Muscle layer of duodenum (tissue), 2 donors: Measurements from ENCODE around the gene SLF1.

Experiments
- H3K27ac ChIP-seq: one replicate; pipeline ENCODE4 v1.7.0; 2013; ENCODE audit warnings: mild to moderate bottlenecking, low read length
- H3K27me3 ChIP-seq: one replicate; pipeline ENCODE4 v1.7.0; 2013; ENCODE audit warnings: low read depth, mild to moderate bottlenecking, control low read depth, low read length
- H3K36me3 ChIP-seq, 2 donors: one replicate each; pipeline ENCODE4 v1.7.0; 2013; ENCODE audit warnings: low read length in 2 of 2, control low read depth in 1 of 2, mild to moderate bottlenecking in 1 of 2; ENCODE audit not compliant: insufficient read depth in 2 of 2, control insufficient read depth in 1 of 2
- H3K4me1 ChIP-seq, 2 donors: one replicate each; pipeline ENCODE4 v1.7.0; 2013; ENCODE audit warnings: low read length in 2 of 2, mild to moderate bottlenecking in 2 of 2, control low read depth in 1 of 2, moderate library complexity in 1 of 2; ENCODE audit not compliant: insufficient read depth in 2 of 2, control insufficient read depth in 1 of 2
- H3K4me3 ChIP-seq, 2 donors: one replicate each; pipeline ENCODE4 v1.7.0; 2013; ENCODE audit warnings: low read length in 2 of 2, low read depth in 1 of 2, mild to moderate bottlenecking in 1 of 2
- H3K9me3 ChIP-seq, 2 donors: one replicate each; pipeline ENCODE4 v1.7.0; 2013; ENCODE audit warnings: low read length in 2 of 2, control low read depth in 1 of 2, mild to moderate bottlenecking in 1 of 2; ENCODE audit not compliant: control insufficient read depth in 1 of 2
- donor health status: healthy.

SLF1 gene

GRCh38 chr5:94620256-94620655, 1.8 kb downstream of the SLF1 start:
- H3K27ac ChIP-seq: no peak overlapping the region
- no peaks in the 10 kb centered on the region for H3K36me3 ChIP-seq
- no peak overlapping the region for H3K4me3 ChIP-seq
- H3K27me3 ChIP-seq: no peaks in the 10 kb centered on the region
- no peaks in the 10 kb centered on the region for H3K9me3 ChIP-seq
- peaks cover 6 to 19% of the 10 kb centered on the region in 2 donors for H3K4me1 ChIP-seq

- H3K4me1 ChIP-seq: peaks cover 6 to 19% of the 10 kb centered on the region in 2 donors
- H3K4me3 ChIP-seq: no peak overlapping the region
- H3K27ac ChIP-seq: no peak overlapping the region
- H3K36me3 ChIP-seq: no peaks in the 10 kb centered on the region
- H3K9me3 ChIP-seq: no peaks in the 10 kb centered on the region
- no peaks in the 10 kb centered on the region for H3K27me3 ChIP-seq
Observed at GRCh38 chr5:94621763-94622162, 3.3 kb downstream of the SLF1 start.

GRCh38 chr5:94623011-94623410, 4.5 kb downstream of the SLF1 start:
- Histone ChIP-seq H3K4me1 (peaks cover 6 to 10% of the 10 kb centered on the region in 2 donors), H3K36me3 (no peaks in the 10 kb centered on the region), H3K4me3 (no peak overlapping the region), H3K9me3 (no peaks in the 10 kb centered on the region), H3K27ac (no peak overlapping the region), H3K27me3 (no peaks in the 10 kb centered on the region)

DNA sequence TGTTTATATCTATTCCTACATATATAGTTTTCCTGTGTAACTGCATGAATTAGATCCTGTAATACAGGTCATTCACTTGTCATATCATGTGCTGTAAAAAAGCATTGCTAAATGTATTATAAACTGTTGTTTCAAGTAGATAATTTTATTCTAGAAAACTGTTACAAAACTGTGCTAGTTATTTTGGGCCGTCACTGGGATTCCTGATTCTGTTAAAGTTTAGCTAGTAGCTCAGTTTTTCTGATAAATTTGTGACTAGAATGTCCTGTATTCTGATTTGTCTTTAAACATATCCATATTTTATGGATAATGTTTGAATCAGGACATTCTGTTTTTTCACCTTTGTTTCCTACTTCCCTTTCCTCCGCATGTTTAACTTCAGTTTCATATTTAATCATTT, 5.4 kb downstream of the SLF1 start:
- peaks cover 6 to 10% of the 10 kb centered on the region in 2 donors for H3K4me1 ChIP-seq
- H3K9me3 ChIP-seq: no peaks in the 10 kb centered on the region
- no peak overlapping the region for H3K27ac ChIP-seq

GRCh38 chr5:94627191-94627590, 8.7 kb downstream of the SLF1 start:
- H3K36me3 ChIP-seq: peaks cover 13 to 22% of the 10 kb centered on the region in 2 donors
- no peak overlapping the region for H3K4me3 ChIP-seq
- H3K4me1 ChIP-seq: no peaks in the 10 kb centered on the region
- no peak overlapping the region for H3K27ac ChIP-seq
- H3K27me3 ChIP-seq: no peaks in the 10 kb centered on the region
- H3K9me3 ChIP-seq: peaks cover 0 to 3% of the 10 kb centered on the region in 2 donors

More for the DNA sequence above, 5.4 kb downstream of the SLF1 start:
- Histone ChIP-seq H3K36me3 (no peaks in the 10 kb centered on the region), H3K4me3 (no peak overlapping the region), H3K27me3 (no peaks in the 10 kb centered on the region)

GRCh38 chr5:94632024-94632423, 13.6 kb downstream of the SLF1 start:
- no peak overlapping the region for H3K27ac ChIP-seq
- no peaks in the 10 kb centered on the region for H3K27me3 ChIP-seq
- peaks cover 0 to 6% of the 10 kb centered on the region in 2 donors for H3K9me3 ChIP-seq
- no peak overlapping the region for H3K4me3 ChIP-seq
- H3K4me1 ChIP-seq: no peaks in the 10 kb centered on the region
- H3K36me3 ChIP-seq: peaks cover 13 to 29% of the 10 kb centered on the region in 2 donors

DNA sequence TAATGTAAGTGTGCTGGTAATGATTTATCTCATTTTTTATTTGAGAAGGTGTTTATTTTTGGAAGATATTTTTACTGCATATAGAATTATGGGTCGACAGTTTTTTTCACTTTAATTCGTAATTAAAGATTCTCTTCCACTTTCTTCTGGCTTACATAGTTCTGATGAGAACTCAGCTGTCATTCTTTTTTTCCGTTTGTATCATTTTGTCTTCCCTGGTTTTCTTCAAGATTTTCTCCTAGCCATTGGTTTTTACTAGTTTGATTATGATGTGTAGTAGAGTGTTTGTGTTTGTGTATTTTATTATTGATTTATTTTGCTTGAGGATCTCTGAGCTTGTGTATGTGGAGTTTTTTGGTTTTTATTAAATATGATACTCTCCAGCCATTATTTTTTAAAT, 21.7 kb downstream of the SLF1 start:
- Histone ChIP-seq H3K4me3 (no peak overlapping the region), H3K4me1 (no peaks in the 10 kb centered on the region), H3K27me3 (no peaks in the 10 kb centered on the region), H3K27ac (no peak overlapping the region), H3K36me3 (peaks cover 3 to 23% of the 10 kb centered on the region in 2 donors), H3K9me3 (peaks cover 0 to 11% of the 10 kb centered on the region in 2 donors)

DNA sequence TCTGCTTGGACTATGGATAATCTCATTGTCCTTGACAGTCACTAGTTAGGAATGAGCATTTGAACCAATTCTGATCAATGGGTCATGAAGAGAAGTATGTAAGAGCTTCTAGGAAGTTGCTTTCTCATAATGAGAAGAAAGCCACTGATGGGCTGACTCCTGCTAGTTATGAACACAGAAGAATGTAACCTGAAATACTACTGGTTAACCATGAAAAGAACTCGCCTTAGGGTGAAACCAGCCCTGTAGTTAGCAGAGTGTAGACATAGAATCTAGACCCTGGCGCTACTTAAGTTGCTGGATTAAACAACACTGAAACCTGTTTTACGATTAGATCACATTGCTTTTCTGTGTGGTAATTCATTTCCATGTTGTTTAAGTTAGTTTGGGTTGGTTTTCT, 26.6 kb downstream of the SLF1 start:
- no peak overlapping the region for H3K27ac ChIP-seq
- H3K4me1 ChIP-seq: no peaks in the 10 kb centered on the region
- peaks cover 3 to 7% of the 10 kb centered on the region in 2 donors for H3K36me3 ChIP-seq
- H3K27me3 ChIP-seq: no peaks in the 10 kb centered on the region
- no peak overlapping the region for H3K4me3 ChIP-seq
- H3K9me3 ChIP-seq: no peaks in the 10 kb centered on the region

DNA sequence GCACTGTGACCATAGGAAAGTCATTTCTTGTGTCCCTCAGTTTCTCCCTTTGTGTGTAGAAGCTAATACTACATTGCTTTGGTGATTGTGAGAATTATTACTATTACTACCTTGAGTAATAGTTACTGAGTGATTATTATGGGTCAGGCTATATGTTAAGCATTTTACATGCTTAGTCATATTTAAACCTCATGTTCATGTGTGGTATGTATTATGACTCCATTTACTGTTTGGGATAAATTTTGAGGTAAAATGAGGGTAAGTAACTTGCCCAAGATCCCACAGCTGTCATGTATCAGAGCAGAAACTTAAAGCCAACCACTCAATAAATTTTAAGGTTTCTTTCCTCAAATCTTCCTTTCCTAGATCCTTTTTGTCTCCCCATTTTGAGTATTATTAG, 28.3 kb downstream of the SLF1 start:
- Histone ChIP-seq H3K9me3 (no peaks in the 10 kb centered on the region), H3K4me1 (no peaks in the 10 kb centered on the region), H3K36me3 (peaks cover 3 to 4% of the 10 kb centered on the region in 2 donors), H3K4me3 (no peak overlapping the region), H3K27ac (no peak overlapping the region), H3K27me3 (no peaks in the 10 kb centered on the region)

DNA sequence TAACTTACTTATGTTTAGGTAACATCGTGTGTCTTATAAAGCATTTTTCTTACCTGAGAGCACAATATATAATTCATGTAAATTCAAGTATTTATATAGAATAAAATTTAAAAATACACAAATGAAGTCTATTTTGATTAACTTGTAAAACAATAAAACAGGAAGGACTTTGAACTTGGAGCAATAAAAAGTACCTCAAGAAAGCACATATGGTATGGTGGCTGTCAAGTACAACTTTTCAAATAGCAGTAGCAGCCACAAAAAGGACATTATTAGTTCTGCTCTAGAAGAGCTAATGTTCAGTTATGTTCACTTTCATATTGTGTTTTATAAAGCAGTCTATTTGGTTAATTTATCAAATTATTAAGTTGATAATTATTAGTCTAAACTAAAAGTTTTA, 31.4 kb downstream of the SLF1 start:
- Histone ChIP-seq H3K4me1 (no peaks in the 10 kb centered on the region), H3K27me3 (no peaks in the 10 kb centered on the region), H3K4me3 (no peak overlapping the region), H3K27ac (no peak overlapping the region), H3K9me3 (peaks cover 0 to under 1% of the 10 kb centered on the region in 2 donors), H3K36me3 (peaks cover 0 to 4% of the 10 kb centered on the region in 2 donors)

DNA sequence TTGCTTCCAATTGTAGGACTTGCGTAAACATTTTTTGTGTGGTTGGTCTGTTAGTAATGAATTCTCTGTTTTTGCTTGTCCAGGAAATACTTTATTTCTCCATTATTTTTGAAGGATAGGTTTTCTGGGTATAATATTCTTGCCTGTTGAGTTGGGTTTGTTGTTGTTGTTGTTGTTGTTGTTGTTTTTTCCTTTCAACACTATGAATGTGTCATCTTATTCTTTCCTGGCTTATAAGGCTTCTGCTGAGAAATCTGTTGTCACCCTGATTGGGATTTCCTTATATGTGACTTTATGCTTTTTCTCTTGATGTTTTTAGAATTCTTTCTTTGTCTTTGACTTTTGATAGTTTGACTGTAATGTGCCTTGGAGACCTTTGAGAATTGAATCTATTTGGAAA, 39.8 kb downstream of the SLF1 start:
- Histone ChIP-seq H3K4me3 (no peak overlapping the region), H3K36me3 (peaks cover 0 to 26% of the 10 kb centered on the region in 2 donors), H3K27me3 (no peaks in the 10 kb centered on the region), H3K4me1 (no peaks in the 10 kb centered on the region), H3K27ac (no peak overlapping the region), H3K9me3 (peaks cover 12 to 15% of the 10 kb centered on the region in 2 donors)

DNA sequence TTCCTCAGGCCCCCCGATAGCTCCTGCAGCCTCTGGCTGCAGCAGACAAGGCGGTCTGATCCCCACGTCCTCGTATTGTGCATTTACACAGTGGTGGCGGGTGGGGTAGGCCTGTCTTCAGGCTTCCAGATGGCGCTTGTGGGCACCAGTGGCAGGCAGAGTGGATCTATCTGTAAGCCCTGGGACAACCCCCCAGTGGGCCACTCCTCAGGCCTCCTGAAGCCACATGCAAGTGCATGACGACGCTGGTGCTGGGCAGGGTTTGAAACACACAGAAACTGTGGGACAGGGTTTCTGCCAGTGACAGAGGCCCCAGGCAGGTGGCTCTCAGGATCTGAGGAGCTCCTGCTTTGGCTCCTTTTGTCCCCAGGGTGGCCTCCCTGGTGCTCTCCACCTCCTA, 42.0 kb downstream of the SLF1 start:
- Histone ChIP-seq H3K4me1 (no peaks in the 10 kb centered on the region), H3K27ac (no peak overlapping the region), H3K36me3 (peaks cover 0 to 25% of the 10 kb centered on the region in 2 donors)

More for the DNA sequence above, 42.0 kb downstream of the SLF1 start:
- no peak overlapping the region for H3K4me3 ChIP-seq
- H3K27me3 ChIP-seq: no peaks in the 10 kb centered on the region
- H3K9me3 ChIP-seq: peaks cover 10 to 12% of the 10 kb centered on the region in 2 donors
